ENCODE data around the gene GPER1. TPM values are rescaled to one million over a fixed set of nuclear protein-coding genes. Genes with fewer than 3 reads are reported as not detected.

The GPER1 gene
- total RNA-seq, 1 experiment from 2014 or later: not detected

- H3K27ac ChIP-seq: no peak overlapping the region
- H3K36me3 ChIP-seq: no peaks in the 10 kb centered on the region; the same call in 1 of the 2 replicates
- H3K9me3 ChIP-seq (replicated peaks): no peaks in the 10 kb centered on the region
- H3K4me3 ChIP-seq: no peak overlapping the region
- no peaks in the 10 kb centered on the region for H3K27me3 ChIP-seq (replicated peaks)
- peak in 1 of 2 experiments; percentile 34 for DNase-seq (ENCODE audit: low read depth in 1 of 2, low spot score in 2 of 2)
- H3K4me1 ChIP-seq (replicated peaks): no peaks in the 10 kb centered on the region
Observed at GRCh38 chr7:1124816-1125602, 37.1 kb downstream of the GPER1 start.

GRCh38 chr7:1125603-1125969 lies 37.7 kb downstream of the GPER1 start:
- DNase-seq (ENCODE audit: low read depth in 1 of 2, low spot score in 2 of 2): peak in 1 of 2 experiments; percentile 33
- H3K36me3 ChIP-seq: no peaks in the 10 kb centered on the region; the same call in 1 of the 2 replicates
- H3K4me1 ChIP-seq (replicated peaks): no peaks in the 10 kb centered on the region
- no peak overlapping the region for H3K4me3 ChIP-seq
- no peak overlapping the region for H3K27ac ChIP-seq
- H3K9me3 ChIP-seq (replicated peaks): no peaks in the 10 kb centered on the region
- no peaks in the 10 kb centered on the region for H3K27me3 ChIP-seq (replicated peaks)

- DNase-seq (ENCODE audit: low read depth in 1 of 2, low spot score in 2 of 2): no peak
- no peaks in the 10 kb centered on the region for H3K4me1 ChIP-seq (replicated peaks)
- no peak overlapping the region for H3K4me3 ChIP-seq
- no peaks in the 10 kb centered on the region; the same call in 1 of the 2 replicates for H3K36me3 ChIP-seq
- H3K9me3 ChIP-seq (replicated peaks): no peaks in the 10 kb centered on the region
- H3K27me3 ChIP-seq (replicated peaks): no peaks in the 10 kb centered on the region
- no peak overlapping the region for H3K27ac ChIP-seq
Observed at GRCh38 chr7:1127001-1127400, 39.1 kb downstream of the GPER1 start.

- Histone ChIP-seq H3K27ac (no peak overlapping the region), H3K36me3 (no peaks in the 10 kb centered on the region; the same call in 1 of the 2 replicates), H3K27me3 (replicated peaks) (no peaks in the 10 kb centered on the region), H3K9me3 (replicated peaks) (no peaks in the 10 kb centered on the region), H3K4me1 (replicated peaks) (no peaks in the 10 kb centered on the region), H3K4me3 (no peak overlapping the region)
- DNase-seq (ENCODE audit: low read depth in 1 of 2, low spot score in 2 of 2): no peak
Observed at GRCh38 chr7:1129431-1129830, 41.5 kb downstream of the GPER1 start.

- Histone ChIP-seq H3K36me3 (no peaks in the 10 kb centered on the region; the same call in 1 of the 2 replicates), H3K27ac (no peak overlapping the region), H3K4me1 (replicated peaks) (no peaks in the 10 kb centered on the region), H3K4me3 (no peak overlapping the region), H3K9me3 (replicated peaks) (no peaks in the 10 kb centered on the region), H3K27me3 (replicated peaks) (no peaks in the 10 kb centered on the region)
- no peak for DNase-seq (ENCODE audit: low read depth in 1 of 2, low spot score in 2 of 2)
Observed at GRCh38 chr7:1130021-1130990, 42.4 kb downstream of the GPER1 start.

- H3K9me3 ChIP-seq (replicated peaks): no peaks in the 10 kb centered on the region
- H3K4me3 ChIP-seq: no peak overlapping the region
- no peak for DNase-seq (ENCODE audit: low read depth in 1 of 2, low spot score in 2 of 2)
- H3K27me3 ChIP-seq (replicated peaks): no peaks in the 10 kb centered on the region
- H3K36me3 ChIP-seq: no peaks in the 10 kb centered on the region; the same call in 1 of the 2 replicates
- H3K27ac ChIP-seq: no peak overlapping the region
- H3K4me1 ChIP-seq (replicated peaks): peaks cover under 1% of the 10 kb centered on the region
Observed at GRCh38 chr7:1131471-1132265, 43.8 kb downstream of the GPER1 start.

- no peaks in the 10 kb centered on the region for H3K27me3 ChIP-seq (replicated peaks)
- H3K27ac ChIP-seq: no peak overlapping the region
- H3K4me3 ChIP-seq: no peak overlapping the region
- H3K36me3 ChIP-seq: no peaks in the 10 kb centered on the region
- peaks cover 16% of the 10 kb centered on the region for H3K4me1 ChIP-seq (replicated peaks)
- H3K9me3 ChIP-seq (replicated peaks): no peaks in the 10 kb centered on the region
- DNase-seq (ENCODE audit: low read depth in 1 of 2, low spot score in 2 of 2): no peak
Observed at GRCh38 chr7:1134951-1135350, 47.0 kb downstream of the GPER1 start.

GRCh38 chr7:1136841-1137516 lies 49.1 kb downstream of the GPER1 start:
- DNase-seq (ENCODE audit: low read depth in 1 of 2, low spot score in 2 of 2): no peak
- no peak overlapping the region for H3K27ac ChIP-seq
- H3K27me3 ChIP-seq (replicated peaks): no peaks in the 10 kb centered on the region
- H3K4me1 ChIP-seq (replicated peaks): peaks cover 16% of the 10 kb centered on the region
- peak overlapping the region; percentile 80 for H3K4me3 ChIP-seq
- no peaks in the 10 kb centered on the region for H3K36me3 ChIP-seq
- no peaks in the 10 kb centered on the region for H3K9me3 ChIP-seq (replicated peaks)

GRCh38 chr7:1137517-1138167 lies 49.7 kb downstream of the GPER1 start:
- H3K36me3 ChIP-seq: no peaks in the 10 kb centered on the region
- H3K4me1 ChIP-seq (replicated peaks): peaks cover 16% of the 10 kb centered on the region
- H3K9me3 ChIP-seq (replicated peaks): no peaks in the 10 kb centered on the region
- DNase-seq (ENCODE audit: low read depth in 1 of 2, low spot score in 2 of 2): no peak
- peak overlapping the region; percentile 70 for H3K27ac ChIP-seq
- H3K4me3 ChIP-seq: peak overlapping the region; percentile 80
- H3K27me3 ChIP-seq (replicated peaks): no peaks in the 10 kb centered on the region

GRCh38 chr7:1140476-1141104 lies 52.7 kb downstream of the GPER1 start:
- DNase-seq (ENCODE audit: low read depth in 1 of 2, low spot score in 2 of 2): no peak
- Histone ChIP-seq H3K9me3 (replicated peaks) (no peaks in the 10 kb centered on the region), H3K27me3 (replicated peaks) (no peaks in the 10 kb centered on the region), H3K4me3 (no peak overlapping the region), H3K36me3 (no peaks in the 10 kb centered on the region), H3K27ac (no peak overlapping the region), H3K4me1 (replicated peaks) (peaks cover 16% of the 10 kb centered on the region)

GRCh38 chr7:1141651-1142050 lies 53.7 kb downstream of the GPER1 start:
- Histone ChIP-seq H3K27ac (no peak overlapping the region), H3K9me3 (replicated peaks) (no peaks in the 10 kb centered on the region)
- no peak for DNase-seq (ENCODE audit: low read depth in 1 of 2, low spot score in 2 of 2)

GRCh38 chr7:1142051-1142635 lies 54.2 kb downstream of the GPER1 start:
- DNase-seq (ENCODE audit: low read depth in 1 of 2, low spot score in 2 of 2): no peak
- no peak overlapping the region for H3K27ac ChIP-seq
- H3K4me1 ChIP-seq (replicated peaks): peaks cover 10% of the 10 kb centered on the region
- no peaks in the 10 kb centered on the region for H3K36me3 ChIP-seq
- no peaks in the 10 kb centered on the region for H3K27me3 ChIP-seq (replicated peaks)
- no peak overlapping the region for H3K4me3 ChIP-seq
- no peaks in the 10 kb centered on the region for H3K9me3 ChIP-seq (replicated peaks)

More at GRCh38 chr7:1141651-1142050, 53.7 kb downstream of the GPER1 start:
- Histone ChIP-seq H3K4me1 (replicated peaks) (peaks cover 15% of the 10 kb centered on the region), H3K27me3 (replicated peaks) (no peaks in the 10 kb centered on the region), H3K36me3 (no peaks in the 10 kb centered on the region), H3K4me3 (no peak overlapping the region)
